Stimulated activated CD4-positive, alpha-beta T cell treated with anti-CD3 and anti-CD28 coated beads, Interleukin-1b, Interleukin-23, amount 100 ng/mL, for 1 hour (primary cell): ENCODE results near the gene KCNQ4.

Experiments used
- DNase-seq, 2 donors: peaks; one replicate each; pipeline ENCODE4 v3.0.0-alpha.2; 2020; ENCODE audit warnings: low read depth in 2 of 2

KCNQ4 gene

GRCh38 chr1:40795811-40796586 lies 12.4 kb downstream of the KCNQ4 start:
- DNase-seq = no peak

GRCh38 chr1:40796939-40797667 lies 13.5 kb downstream of the KCNQ4 start:
- no peak for DNase-seq

GRCh38 chr1:40797668-40798010 lies 14.1 kb downstream of the KCNQ4 start:
- DNase-seq = no peak

GRCh38 chr1:40798366-40799281 lies 15.0 kb downstream of the KCNQ4 start:
- DNase-seq = no peak

GRCh38 chr1:40799351-40799867 lies 15.8 kb downstream of the KCNQ4 start:
- DNase-seq = no peak

GRCh38 chr1:40801742-40802077 lies 18.1 kb downstream of the KCNQ4 start:
- DNase-seq = no peak

- peak; percentile 71 to 80 for DNase-seq
These were observed 18.6 kb downstream of the KCNQ4 start for GRCh38 chr1:40802078-40802741.

- no peak for DNase-seq
These were observed 19.1 kb downstream of the KCNQ4 start for GRCh38 chr1:40802742-40803113.

GRCh38 chr1:40803447-40803846 lies 19.9 kb downstream of the KCNQ4 start:
- DNase-seq = no peak

- no peak for DNase-seq
These were observed 20.3 kb downstream of the KCNQ4 start for GRCh38 chr1:40803902-40804301.

GRCh38 chr1:40806240-40806639 lies 22.7 kb downstream of the KCNQ4 start:
- DNase-seq = no peak

- no peak for DNase-seq
These were observed 23.4 kb downstream of the KCNQ4 start for GRCh38 chr1:40806731-40807695.

- DNase-seq = no peak
These were observed 24.4 kb downstream of the KCNQ4 start for GRCh38 chr1:40808002-40808401.

- no peak for DNase-seq
These were observed 24.9 kb downstream of the KCNQ4 start for GRCh38 chr1:40808444-40808843.

- DNase-seq = no peak
These were observed 25.3 kb downstream of the KCNQ4 start for GRCh38 chr1:40808909-40809308.

GRCh38 chr1:40810927-40811326 lies 27.3 kb downstream of the KCNQ4 start:
- no peak for DNase-seq

- DNase-seq = no peak
These were observed 31.8 kb downstream of the KCNQ4 start for GRCh38 chr1:40815420-40815819.

- no peak for DNase-seq
These were observed 34.2 kb downstream of the KCNQ4 start for GRCh38 chr1:40817791-40818263.

- peak; percentile 71 to 72 for DNase-seq
These were observed 34.8 kb downstream of the KCNQ4 start for GRCh38 chr1:40818264-40818961.

- DNase-seq = no peak
These were observed 35.5 kb downstream of the KCNQ4 start for GRCh38 chr1:40819101-40819500.
